GM19372 (cell line): ENCODE measurements around the gene GFAP.

Experiments
- ATAC-seq: cut with Tn5 transposase; IDR thresholded peaks from one replicate; pipeline ENCODE4 v1.9.1; 2021; ENCODE audit warnings: mild to moderate bottlenecking, low read depth, moderate library complexity; ENCODE audit not compliant: unreplicated experiment

Gene GFAP

GRCh38 chr17:44867841-44868240 lies 47.5 kb downstream of the GFAP start:
- no peak for ATAC-seq

GRCh38 chr17:44865931-44866330 lies 49.4 kb downstream of the GFAP start:
- ATAC-seq: no peak

GRCh38 chr17:44865231-44865660 lies 50.1 kb downstream of the GFAP start:
- no peak for ATAC-seq

- ATAC-seq: no peak
These were observed 50.5 kb downstream of the GFAP start for GRCh38 chr17:44864831-44865230.

GRCh38 chr17:44863061-44863918 lies 52.0 kb downstream of the GFAP start:
- ATAC-seq: no peak

- ATAC-seq: no peak
These were observed 52.9 kb downstream of the GFAP start for GRCh38 chr17:44862278-44862914.

- no peak for ATAC-seq
These were observed 55.6 kb downstream of the GFAP start for GRCh38 chr17:44859701-44860100.

GRCh38 chr17:44854192-44854591 lies 61.1 kb downstream of the GFAP start:
- ATAC-seq: no peak
